Astrocyte (in vitro differentiated cells and primary cell): ENCODE data around the gene SCAF8.

Experiments
- CTCF ChIP-seq: IDR thresholded peaks from 2 replicates; pipeline ENCODE4 v1.5.1; 2011; ENCODE audit warnings: low read depth, mild to moderate bottlenecking, inconsistent platforms, low read length, moderate library complexity; ENCODE audit not compliant: insufficient read depth
- EZH2 ChIP-seq: IDR thresholded peaks from 2 replicates; pipeline ENCODE4 v1.6.1; 2012; ENCODE audit warnings: mild to moderate bottlenecking, low read length, inconsistent platforms; ENCODE audit not compliant: insufficient read depth

DNA sequence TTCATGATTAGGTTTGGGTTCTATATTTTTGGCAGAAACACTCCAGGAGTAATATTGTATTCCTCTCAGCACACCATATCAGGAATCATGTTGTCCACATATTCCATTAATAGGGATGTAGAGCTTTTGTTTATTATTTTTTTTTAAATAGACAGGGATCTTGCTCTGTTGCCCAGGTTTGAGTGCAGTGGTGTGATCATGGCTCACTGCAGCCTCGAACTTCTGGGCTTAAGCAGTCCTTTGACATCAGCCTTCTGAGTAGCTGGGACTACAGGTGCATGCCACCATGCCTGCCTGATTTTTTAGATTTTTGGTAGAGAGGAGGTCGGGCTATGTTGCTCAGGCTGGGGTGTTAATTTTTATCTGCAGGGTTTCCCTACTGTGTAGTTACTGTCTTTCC lies 12.0 kb downstream of the SCAF8 start:
- no peak for TF ChIP-seq CTCF
- TF ChIP-seq EZH2 = no peak
